EL (cell line): ENCODE results near the gene FBXO5.
"Not testable (repeated sequence)": the region's sequence is repeated elsewhere in the genome, so short reads cannot be mapped to it uniquely, and the experiment has no call there.

ENCODE experiments used
- DNase-seq: peaks from one replicate; pipeline ENCODE4 v3.0.0-alpha.2; 2016

FBXO5 gene

GRCh38 chr6:152986978-152987377 lies 4.1 kb upstream of the FBXO5 start:
- no peak for DNase-seq

GRCh38 chr6:152985300-152985699 lies 2.5 kb upstream of the FBXO5 start:
- DNase-seq: not testable (repeated sequence)

GRCh38 chr6:152984513-152984872 lies 1.7 kb upstream of the FBXO5 start:
- DNase-seq: no peak

- DNase-seq: peak; percentile 85
These were observed 1.0 kb upstream of the FBXO5 start for GRCh38 chr6:152983637-152984512.

- no peak for DNase-seq
These were observed 595 bp downstream of the FBXO5 start for GRCh38 chr6:152981989-152982903.

- no peak for DNase-seq
These were observed 1.6 kb downstream of the FBXO5 start for GRCh38 chr6:152981219-152981618.

- no peak for DNase-seq
These were observed 2.2 kb downstream of the FBXO5 start for GRCh38 chr6:152980656-152981055.

- no peak for DNase-seq
These were observed 3.7 kb downstream of the FBXO5 start for GRCh38 chr6:152979116-152979515.

GRCh38 chr6:152978058-152978457 lies 4.8 kb downstream of the FBXO5 start:
- no peak for DNase-seq

- DNase-seq: no peak
These were observed 5.3 kb downstream of the FBXO5 start for GRCh38 chr6:152977556-152977955.

GRCh38 chr6:152976749-152977148 lies 6.1 kb downstream of the FBXO5 start:
- no peak for DNase-seq

- DNase-seq: no peak
These were observed 7.5 kb downstream of the FBXO5 start for GRCh38 chr6:152975204-152975915.

- no peak for DNase-seq
These were observed 8.9 kb downstream of the FBXO5 start for GRCh38 chr6:152973916-152974315.

- DNase-seq: no peak
These were observed 13.0 kb downstream of the FBXO5 start for GRCh38 chr6:152969688-152970418.

- DNase-seq: not testable (repeated sequence)
These were observed 16.5 kb downstream of the FBXO5 start for GRCh38 chr6:152966168-152966894.

- no peak for DNase-seq
These were observed 23.5 kb downstream of the FBXO5 start for GRCh38 chr6:152959333-152959732.

- no peak for DNase-seq
These were observed 25.0 kb downstream of the FBXO5 start for GRCh38 chr6:152957796-152958195.

GRCh38 chr6:152954443-152954842 lies 28.4 kb downstream of the FBXO5 start:
- DNase-seq: no peak

- DNase-seq: peak; percentile 46
These were observed 29.9 kb downstream of the FBXO5 start for GRCh38 chr6:152952866-152953509.

- peak; percentile 65 for DNase-seq
These were observed 30.8 kb downstream of the FBXO5 start for GRCh38 chr6:152952045-152952444.

- no peak for DNase-seq
These were observed 32.6 kb downstream of the FBXO5 start for GRCh38 chr6:152950240-152950639.
